A673 (cell line): Measurements from ENCODE around the gene MBD3L5.

Experiments used
- EZH2 ChIP-seq: fragments of 200-600 bp; sonication (generic); IDR thresholded peaks from 2 replicates; pipeline ENCODE4 v1.6.1; 2017; ENCODE audit warnings: borderline replicate concordance, low read depth, mild to moderate bottlenecking, mixed read lengths, antibody characterized with exemption, low read length; ENCODE audit not compliant: poor library complexity, severe bottlenecking
- TF ChIP-seq, protein P1 (sequence below): fragments of 300-800, 200-600 bp; sonication (generic); conservative IDR thresholded peaks from 2 replicates; pipeline ENCODE4 v1.5.1; 2017; ENCODE audit warnings: low read depth, mild to moderate bottlenecking, antibody characterized with exemption, low read length, moderate library complexity, mixed read lengths

DNA sequence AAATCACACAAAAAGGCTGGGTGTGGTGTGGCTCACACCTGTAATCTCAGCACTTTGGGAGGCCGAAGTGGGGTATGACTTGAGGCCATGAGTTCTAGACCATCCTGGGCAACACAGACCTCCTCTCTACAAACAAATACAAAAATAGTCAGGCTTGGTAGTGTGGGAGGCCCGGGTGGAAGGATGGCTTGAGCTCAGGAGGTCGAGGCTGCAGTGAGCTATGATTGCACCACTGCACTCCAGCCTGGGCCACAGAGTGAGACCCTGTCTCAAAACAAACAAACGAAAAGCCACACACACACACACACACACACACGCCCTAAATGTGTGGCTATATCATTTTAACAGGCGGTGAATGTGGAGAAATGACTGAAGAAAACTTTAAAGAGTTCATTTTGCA, 38.2 kb downstream of the MBD3L5 start:
- TF ChIP-seq, protein P1, sequence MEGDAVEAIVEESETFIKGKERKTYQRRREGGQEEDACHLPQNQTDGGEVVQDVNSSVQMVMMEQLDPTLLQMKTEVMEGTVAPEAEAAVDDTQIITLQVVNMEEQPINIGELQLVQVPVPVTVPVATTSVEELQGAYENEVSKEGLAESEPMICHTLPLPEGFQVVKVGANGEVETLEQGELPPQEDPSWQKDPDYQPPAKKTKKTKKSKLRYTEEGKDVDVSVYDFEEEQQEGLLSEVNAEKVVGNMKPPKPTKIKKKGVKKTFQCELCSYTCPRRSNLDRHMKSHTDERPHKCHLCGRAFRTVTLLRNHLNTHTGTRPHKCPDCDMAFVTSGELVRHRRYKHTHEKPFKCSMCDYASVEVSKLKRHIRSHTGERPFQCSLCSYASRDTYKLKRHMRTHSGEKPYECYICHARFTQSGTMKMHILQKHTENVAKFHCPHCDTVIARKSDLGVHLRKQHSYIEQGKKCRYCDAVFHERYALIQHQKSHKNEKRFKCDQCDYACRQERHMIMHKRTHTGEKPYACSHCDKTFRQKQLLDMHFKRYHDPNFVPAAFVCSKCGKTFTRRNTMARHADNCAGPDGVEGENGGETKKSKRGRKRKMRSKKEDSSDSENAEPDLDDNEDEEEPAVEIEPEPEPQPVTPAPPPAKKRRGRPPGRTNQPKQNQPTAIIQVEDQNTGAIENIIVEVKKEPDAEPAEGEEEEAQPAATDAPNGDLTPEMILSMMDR = no peak
- no peak for TF ChIP-seq EZH2
